HG02852 (cell line): Measurements from ENCODE around the gene TNIP2.

Source experiments
- ATAC-seq: cut with Tn5 transposase; IDR thresholded peaks from one replicate; pipeline ENCODE4 v1.9.1; 2021; ENCODE audit warnings: mild to moderate bottlenecking, moderate library complexity; ENCODE audit not compliant: unreplicated experiment

Gene TNIP2, protein sequence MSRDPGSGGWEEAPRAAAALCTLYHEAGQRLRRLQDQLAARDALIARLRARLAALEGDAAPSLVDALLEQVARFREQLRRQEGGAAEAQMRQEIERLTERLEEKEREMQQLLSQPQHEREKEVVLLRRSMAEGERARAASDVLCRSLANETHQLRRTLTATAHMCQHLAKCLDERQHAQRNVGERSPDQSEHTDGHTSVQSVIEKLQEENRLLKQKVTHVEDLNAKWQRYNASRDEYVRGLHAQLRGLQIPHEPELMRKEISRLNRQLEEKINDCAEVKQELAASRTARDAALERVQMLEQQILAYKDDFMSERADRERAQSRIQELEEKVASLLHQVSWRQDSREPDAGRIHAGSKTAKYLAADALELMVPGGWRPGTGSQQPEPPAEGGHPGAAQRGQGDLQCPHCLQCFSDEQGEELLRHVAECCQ

GRCh38 chr4:2755821-2756690 lies at the start of gene TNIP2:
Gene TNIP2 (minus strand): TSS chr4:2756336. CDS start chr4:2756289, 47 bp downstream.
- ATAC-seq = peak; percentile 61

DNA sequence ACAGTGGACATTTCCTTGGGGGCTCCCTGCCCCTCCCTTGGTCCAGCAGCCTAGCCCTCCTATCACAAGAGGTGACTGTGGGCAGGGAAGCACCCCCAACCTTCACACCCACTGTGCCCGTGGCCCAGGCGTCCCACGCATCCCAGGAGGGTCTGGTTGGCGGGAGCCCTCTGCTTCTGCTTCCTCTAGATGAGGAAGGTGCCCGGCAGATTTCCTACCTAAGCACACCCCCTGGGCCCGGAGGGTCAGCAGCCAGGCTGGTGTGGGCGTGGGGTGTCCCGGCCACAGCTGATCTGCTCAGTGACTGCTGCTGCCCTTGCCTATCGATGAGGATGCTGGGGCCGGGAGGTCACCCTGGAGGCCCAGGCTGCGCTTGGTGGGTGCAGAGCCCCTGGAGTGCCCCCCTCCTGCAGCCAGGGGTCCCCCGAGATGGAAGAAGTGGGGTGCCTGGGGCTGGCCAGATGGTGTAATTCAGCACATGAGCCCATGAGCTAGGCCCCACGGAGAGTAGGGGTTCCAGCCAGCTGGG lies 48.9 kb upstream of the TNIP2 start:
- no peak for ATAC-seq

DNA sequence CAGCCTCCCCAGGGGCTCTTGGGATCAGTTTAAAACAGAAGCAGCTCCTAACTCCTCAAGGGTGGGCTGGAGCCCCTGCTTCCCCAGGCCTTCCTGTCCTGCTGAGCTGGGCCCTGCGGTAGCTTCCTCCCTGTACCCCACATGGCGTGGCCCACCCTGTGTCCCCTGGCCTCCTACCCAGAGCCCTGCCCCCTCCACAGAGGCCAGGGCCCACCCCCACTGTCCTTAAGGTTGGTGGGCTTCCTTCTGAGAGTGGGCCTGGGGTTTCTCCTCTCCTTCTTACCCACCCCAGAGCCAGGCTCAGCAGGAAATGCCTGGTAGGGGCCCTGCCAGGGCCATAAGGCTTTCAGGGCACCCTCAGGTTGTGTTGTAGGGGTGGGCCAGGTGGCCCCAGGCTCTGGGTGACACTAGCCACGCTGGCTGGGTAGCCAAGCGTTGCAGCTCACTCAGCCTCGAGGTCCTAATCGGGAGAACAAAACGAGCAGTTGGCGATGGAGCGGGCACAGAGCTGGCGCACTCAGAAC lies 48.4 kb upstream of the TNIP2 start:
- ATAC-seq = no peak

DNA sequence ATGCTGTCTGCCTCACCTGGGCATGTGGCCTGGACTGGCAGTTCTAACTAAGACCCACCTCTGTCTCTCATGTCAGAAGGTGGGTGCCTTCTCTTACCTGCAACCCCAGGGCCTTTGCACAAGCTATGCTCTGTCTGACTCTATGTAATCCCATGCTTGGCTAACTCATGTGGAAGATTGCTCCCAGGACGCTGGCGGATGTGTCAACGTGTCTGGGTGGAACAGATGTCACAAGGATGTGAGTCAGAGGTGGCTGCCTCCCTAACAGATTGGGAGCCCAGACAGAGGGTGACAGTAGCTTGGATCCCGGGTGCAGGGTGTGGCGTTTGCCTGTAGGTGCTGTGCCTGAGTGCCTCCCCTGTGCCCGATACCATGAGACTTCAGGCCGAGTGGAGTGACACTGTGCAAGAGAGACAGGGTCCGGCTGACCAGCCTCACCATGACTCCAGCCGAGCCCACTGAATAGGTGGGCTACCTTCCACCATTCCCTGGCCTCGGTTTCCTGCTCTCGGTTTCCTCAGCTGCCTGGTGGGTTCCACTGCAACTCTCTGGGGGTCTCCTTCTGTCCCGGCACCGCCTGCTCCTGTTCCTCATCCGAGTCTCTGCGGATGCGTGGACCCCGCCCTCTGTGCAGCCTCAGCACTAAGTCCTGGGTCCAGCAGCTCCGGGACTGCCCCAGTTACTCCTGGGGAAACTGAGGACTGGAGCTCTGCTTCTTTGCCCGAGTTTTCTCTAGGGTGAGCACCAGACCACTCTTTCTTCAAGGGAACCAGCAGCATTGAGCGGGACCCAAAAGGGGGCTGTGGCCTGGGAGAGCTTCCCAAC lies 47.7 kb upstream of the TNIP2 start:
- no peak for ATAC-seq

- ATAC-seq = no peak
Measured at GRCh38 chr4:2802618-2803531, 46.7 kb upstream of the TNIP2 start.

GRCh38 chr4:2800691-2801596 lies 44.8 kb upstream of the TNIP2 start:
- peak; percentile 61 for ATAC-seq

DNA sequence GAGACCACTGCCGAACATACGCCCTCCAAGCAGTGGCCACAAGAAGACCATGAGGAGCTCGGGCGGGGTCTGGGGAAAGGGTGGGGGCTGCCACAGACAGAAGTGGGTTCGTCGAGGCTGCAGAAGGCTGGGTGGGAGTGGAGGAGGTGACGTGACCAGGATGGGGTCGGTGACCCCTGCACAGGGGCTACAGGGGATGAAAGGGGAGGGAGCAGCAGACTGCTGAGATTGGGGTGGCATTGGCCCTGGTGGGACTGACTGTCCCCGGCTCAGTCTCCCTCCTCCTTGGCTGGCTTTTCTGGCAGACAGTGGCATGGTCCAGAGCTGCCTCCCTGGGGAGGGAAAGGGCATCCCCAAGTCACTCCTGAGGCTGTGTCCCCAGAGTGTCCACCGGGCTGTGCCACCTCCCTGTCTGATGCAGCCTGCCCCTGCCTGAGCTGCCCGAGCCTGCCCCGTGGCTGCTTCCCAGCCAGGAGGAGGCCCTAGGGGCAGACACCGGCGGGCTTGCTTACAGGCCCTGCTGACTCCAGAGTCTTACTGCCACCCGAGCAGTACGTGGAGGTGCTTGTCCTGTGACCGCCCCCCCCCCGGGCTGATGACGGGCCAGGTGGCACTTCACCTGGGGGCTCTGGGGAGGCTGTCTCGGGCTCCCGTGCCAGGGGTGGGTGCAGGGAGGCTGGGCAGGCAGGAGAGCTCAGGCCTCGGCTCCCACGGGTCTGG lies 44.0 kb upstream of the TNIP2 start:
- no peak for ATAC-seq

DNA sequence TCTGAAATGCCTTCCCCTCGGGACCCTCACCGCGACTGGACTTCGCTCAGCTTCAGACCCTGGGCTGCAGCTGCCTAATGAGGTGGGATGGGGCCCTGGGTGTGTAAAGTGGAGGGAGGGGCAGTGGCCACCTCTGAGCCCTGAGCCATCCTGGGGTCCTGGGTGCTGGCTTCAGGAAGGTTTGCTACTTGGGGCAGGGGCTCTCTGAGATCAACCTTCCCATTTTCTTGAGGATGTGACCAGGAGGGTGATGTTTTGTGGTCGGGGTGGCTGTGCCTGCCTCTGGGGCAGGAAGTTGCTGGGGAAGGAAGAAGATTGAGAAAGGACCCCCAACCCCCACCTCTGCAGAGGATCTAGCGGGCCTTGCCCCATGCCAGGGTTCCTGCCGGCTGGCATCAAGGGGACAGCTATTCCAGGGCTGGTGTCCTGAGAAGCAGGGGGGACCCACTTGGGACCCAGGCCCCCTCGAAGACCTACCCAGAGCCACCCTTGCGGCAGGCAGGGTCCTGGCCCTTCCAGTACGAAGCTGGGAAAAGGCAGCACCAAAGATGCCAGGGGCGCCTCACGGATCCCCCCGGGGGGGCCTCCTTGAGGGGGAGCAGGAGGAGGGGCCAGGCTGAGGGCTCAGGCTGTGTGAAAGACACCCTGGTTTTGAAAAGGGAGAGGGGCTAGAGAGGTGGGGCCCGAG lies 43.2 kb upstream of the TNIP2 start:
- ATAC-seq = no peak

DNA sequence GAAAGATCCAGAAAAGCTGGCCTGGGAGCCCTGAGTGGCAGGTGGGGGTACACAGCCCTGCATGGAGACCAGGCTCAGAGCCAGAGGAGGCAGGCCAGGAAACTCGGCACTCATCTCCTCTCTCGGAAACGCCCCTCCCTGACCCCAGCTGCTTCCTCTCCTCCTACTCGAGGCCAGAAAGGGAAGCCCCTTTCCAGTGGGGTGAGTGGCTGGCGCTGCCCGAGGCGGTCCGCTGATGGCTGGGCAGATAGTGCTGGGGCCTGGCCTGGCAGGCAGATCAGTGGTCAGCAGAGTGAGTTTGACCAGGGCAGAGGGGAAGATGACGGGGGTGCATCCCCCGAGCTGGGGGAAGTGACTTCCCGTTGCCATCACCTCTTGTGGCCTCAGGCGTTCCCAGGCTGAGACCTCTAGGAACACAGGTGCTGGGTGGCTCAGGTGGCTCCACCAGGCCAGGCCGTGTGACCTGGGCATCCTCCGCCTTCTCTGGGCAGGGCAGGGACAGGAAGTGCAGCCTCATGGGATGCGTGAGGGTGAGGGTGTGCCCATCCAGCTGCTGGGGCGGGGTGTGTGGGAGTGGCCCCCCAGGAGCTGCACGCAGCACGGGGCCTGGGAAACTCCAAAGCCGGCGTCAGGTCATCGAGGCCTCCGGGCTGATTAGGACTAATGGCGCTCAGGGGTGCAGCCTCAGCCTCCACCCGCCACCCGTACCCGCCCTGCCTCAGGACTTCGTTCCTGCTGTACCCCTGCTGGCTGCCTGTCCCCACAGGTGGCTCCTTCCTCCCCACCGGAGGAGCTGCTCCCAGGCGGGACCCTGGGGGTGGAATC lies 42.5 kb upstream of the TNIP2 start:
- peak; percentile 51 for ATAC-seq

DNA sequence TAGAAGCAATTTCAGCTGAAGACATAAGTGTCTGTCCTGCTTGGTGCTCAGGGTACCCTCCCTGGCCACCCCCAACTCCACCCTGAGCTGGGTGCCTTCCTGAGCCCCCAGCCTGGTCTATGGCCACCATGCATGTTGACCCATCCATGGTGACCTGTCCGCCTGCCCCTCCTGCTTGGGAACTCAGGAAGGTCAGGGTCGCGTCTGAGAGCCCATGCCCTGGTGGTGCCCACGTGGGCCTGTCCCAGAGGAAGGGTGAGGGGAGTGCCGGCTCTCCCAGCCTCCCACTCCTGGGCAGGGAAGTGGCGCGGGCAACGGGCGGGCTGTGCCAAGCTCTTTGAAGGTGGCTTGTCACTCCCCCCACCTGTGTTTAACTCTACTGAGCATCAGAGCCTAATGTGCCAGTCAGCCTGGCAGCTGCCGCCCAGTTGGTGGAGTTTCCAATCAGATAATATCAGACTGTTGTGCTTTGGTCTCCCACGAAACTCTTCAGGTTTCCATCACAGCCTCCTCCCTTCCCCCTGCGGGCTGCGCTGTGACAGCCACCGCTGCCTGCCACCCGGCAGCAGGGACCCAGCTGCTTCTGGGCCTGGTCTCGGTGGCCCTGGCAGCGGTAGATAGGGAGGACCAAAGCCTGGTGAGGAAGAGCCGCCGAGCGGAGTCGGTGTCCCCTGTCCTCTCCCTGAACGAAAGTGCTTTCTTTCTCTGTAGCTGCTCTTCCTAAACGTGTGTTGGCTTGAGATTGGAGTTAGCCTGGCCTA lies 41.6 kb upstream of the TNIP2 start:
- ATAC-seq = no peak

GRCh38 chr4:2796849-2797544 lies 40.9 kb upstream of the TNIP2 start:
- no peak for ATAC-seq

DNA sequence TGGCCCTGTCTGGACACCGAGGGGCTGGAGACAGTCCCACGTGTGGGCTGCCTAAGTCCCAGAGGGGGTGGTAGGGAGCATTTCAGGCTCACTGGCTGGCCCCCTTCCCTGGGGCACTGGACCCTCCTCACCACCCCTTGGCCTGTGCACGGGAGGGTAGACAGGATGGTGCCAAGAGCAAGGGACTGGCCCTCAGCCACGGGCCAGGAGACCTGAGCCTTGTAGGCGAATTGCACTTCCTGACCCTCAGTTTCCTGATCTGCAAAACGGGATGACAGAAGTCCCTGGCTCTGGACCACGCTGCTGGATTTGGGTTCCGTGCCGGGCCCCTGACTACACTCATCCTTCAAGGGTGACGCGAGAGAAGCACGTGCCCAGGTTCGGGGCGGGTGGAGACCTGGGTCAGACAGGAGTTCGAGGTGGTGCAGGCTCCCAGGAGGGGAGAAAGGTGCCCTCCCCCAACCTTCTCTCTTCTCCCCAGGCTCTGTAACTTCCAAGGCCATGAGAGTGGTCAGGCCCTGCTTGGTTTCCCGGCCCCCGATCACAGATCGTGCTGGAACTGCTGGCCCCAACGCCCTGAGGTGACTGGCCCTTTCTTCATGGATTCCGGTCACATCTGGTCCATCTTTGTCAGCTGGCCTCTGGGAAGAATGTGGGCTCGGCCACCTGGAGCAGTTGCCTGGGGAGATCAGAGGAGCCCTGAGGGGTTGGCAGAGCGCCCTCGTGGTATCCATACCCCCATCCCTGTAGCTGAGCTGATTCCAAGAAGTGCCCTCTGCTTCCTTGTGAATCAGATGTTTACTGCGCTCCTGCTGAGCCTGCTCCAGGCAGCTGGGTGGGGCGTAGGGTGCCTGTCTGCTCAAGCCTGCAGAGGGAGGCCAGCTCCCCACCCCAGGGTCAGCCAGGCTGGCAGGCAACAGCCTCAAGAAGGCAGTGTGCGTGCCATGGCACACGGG lies 40.0 kb upstream of the TNIP2 start:
- ATAC-seq = no peak

DNA sequence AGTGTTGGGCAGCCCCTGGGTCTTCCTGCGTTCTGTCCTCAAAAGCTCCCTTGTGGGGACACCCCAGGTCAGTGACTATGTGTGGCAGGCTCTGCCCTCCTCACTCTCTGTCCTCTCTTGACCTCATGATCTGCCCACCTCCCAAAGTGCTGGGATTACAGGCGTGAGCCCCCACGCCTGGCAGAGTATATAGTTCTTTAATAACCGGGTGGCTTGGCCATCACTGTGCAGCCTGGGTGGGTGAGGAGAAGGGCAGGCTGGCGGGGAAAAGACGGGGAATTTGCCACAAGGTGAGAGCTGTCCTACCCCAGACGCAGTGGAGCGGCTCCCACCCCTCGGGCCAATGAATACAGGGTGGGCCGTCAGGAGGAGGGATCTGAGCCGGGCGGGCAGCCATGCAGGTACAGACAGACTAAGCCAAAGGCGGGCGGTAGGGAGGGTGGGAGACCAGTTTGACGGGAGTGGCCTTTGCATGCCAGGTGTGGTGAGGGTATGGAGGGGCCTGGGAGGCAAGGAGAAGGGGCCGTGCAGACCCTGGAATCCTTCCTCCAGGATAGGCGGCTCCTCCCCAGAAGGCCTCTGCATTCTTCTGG lies 39.3 kb upstream of the TNIP2 start:
- ATAC-seq = no peak
